ENCODE measurements around the gene CDH16. TPM values are rescaled to one million over a fixed set of nuclear protein-coding genes. Genes with fewer than 3 reads are reported as not detected.

Gene CDH16
- total RNA-seq, 1 donor from 2014 or later, result 0.33 TPM

DNA sequence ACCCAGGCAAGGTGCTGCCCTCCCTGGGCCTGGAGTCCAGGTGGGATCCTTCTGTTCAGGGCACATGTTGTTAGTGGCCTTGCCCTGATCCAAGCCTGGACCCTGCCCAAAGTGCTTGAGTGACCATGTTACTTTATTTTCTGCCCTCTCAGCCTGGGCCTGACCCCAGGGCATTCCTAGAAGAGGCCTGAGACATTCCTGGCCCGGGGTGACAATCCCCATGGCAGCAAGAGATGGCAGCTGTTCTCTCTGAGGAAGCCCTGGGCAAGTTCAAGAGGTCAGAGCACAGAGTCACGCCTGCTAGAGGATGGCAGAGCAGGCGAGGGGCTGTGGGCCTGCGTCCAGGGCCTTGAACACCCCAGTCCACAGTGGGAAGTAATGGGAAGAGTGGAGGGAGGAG is 5.0 kb downstream of the CDH16 start:
- no peak for TF ChIP-seq CTCF (IDR thresholded peaks at IDR 0.05; ENCODE audit: insufficient read depth, low read length, poor library complexity, severe bottlenecking)
- DNase-seq (ENCODE audit: low read depth), result no peak

GRCh38 chr16:66913081-66913480 is 5.6 kb downstream of the CDH16 start:
- no peak for DNase-seq (ENCODE audit: low read depth)
- H3K36me3 ChIP-seq (ENCODE audit: control insufficient read depth, insufficient read depth, low read length), result no peaks in the 10 kb centered on the region
- H3K4me3 ChIP-seq (ENCODE audit: low read depth, low read length), result no peak overlapping the region
- TF ChIP-seq CTCF (IDR thresholded peaks at IDR 0.05; ENCODE audit: insufficient read depth, low read length, poor library complexity, severe bottlenecking), result no peak
- no peaks in the 10 kb centered on the region for H3K27me3 ChIP-seq (ENCODE audit: control insufficient read depth, insufficient read depth, low read length)

More for the DNA sequence above, 5.0 kb downstream of the CDH16 start:
- Histone ChIP-seq H3K4me3 (ENCODE audit: low read depth, low read length) (no peak overlapping the region), H3K27me3 (ENCODE audit: control insufficient read depth, insufficient read depth, low read length) (no peaks in the 10 kb centered on the region), H3K36me3 (ENCODE audit: control insufficient read depth, insufficient read depth, low read length) (no peaks in the 10 kb centered on the region)

GRCh38 chr16:66911801-66912200 is 6.9 kb downstream of the CDH16 start:
- TF ChIP-seq CTCF (IDR thresholded peaks at IDR 0.05; ENCODE audit: insufficient read depth, low read length, poor library complexity, severe bottlenecking), result no peak
- no peaks in the 10 kb centered on the region for H3K27me3 ChIP-seq (ENCODE audit: control insufficient read depth, insufficient read depth, low read length)
- no peak for DNase-seq (ENCODE audit: low read depth)
- H3K4me3 ChIP-seq (ENCODE audit: low read depth, low read length), result no peak overlapping the region
- no peaks in the 10 kb centered on the region for H3K36me3 ChIP-seq (ENCODE audit: control insufficient read depth, insufficient read depth, low read length)

DNA sequence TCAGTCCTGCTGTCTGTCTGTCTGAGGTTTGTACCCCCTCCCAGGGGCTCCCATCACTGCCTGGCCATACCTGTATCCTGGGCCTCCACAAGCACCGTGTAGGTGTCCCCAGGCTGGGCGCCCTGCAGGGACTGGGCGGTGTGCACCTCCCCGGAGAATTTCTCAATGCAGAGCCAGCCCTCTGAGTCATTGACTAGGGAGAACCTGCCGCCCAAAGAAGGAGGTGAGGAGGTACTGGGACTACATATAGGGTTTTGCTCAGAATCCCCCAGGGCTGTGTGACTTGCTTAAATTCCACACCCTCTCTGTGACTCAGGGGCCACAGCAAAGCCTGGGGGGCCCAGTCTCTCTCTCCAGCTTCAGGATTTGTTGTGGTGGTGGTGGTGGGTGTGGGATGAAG is 7.6 kb downstream of the CDH16 start:
- Histone ChIP-seq H3K36me3 (ENCODE audit: control insufficient read depth, insufficient read depth, low read length) (no peaks in the 10 kb centered on the region), H3K27me3 (ENCODE audit: control insufficient read depth, insufficient read depth, low read length) (no peaks in the 10 kb centered on the region), H3K4me3 (ENCODE audit: low read depth, low read length) (no peak overlapping the region)
- no peak for TF ChIP-seq CTCF (IDR thresholded peaks at IDR 0.05; ENCODE audit: insufficient read depth, low read length, poor library complexity, severe bottlenecking)
- no peak for DNase-seq (ENCODE audit: low read depth)

- Histone ChIP-seq H3K27me3 (ENCODE audit: control insufficient read depth, insufficient read depth, low read length) (no peaks in the 10 kb centered on the region), H3K36me3 (ENCODE audit: control insufficient read depth, insufficient read depth, low read length) (no peaks in the 10 kb centered on the region), H3K4me3 (ENCODE audit: low read depth, low read length) (no peak overlapping the region)
- DNase-seq (ENCODE audit: low read depth), result no peak
- TF ChIP-seq CTCF (IDR thresholded peaks at IDR 0.05; ENCODE audit: insufficient read depth, low read length, poor library complexity, severe bottlenecking), result no peak
Observed at GRCh38 chr16:66910175-66910940, 8.3 kb downstream of the CDH16 start.
